ENCODE measurements around the gene ZNF579. TPM values are rescaled to one million over a fixed set of nuclear protein-coding genes. Genes with fewer than 3 reads are reported as not detected.

The ZNF579 gene
- total and polyA plus RNA-seq, 9 of the 15 experiments (the other 6 are each of a cell fraction or from before 2014, with no cell fraction given): 0.06 to 15.9 (median 1.6) TPM

- no peak for TF ChIP-seq CTCF (IDR thresholded peaks at IDR 0.05 in 2 of 3, conservative IDR thresholded peaks at IDR 0.05 in 1 of 3; ENCODE audit: insufficient read depth in 2 of 3, low read depth in 1 of 3, low read length in 3 of 3)
- no peak for TF ChIP-seq SPI1 (IDR thresholded peaks at IDR 0.05; ENCODE audit: borderline replicate concordance, low read depth, low read length)
- TF ChIP-seq KDM1A (IDR thresholded peaks at IDR 0.05): no peak
- no peak for TF ChIP-seq BCL6 (CRISPR knock-in tag; IDR thresholded peaks at IDR 0.05)
- no peak for TF ChIP-seq ZKSCAN3 (CRISPR knock-in tag; IDR thresholded peaks at IDR 0.05)
- TF ChIP-seq NEUROD1 (IDR thresholded peaks at IDR 0.05; ENCODE audit: borderline replicate concordance, low read depth, low read length, partially characterized antibody): peak; percentile 87
- TF ChIP-seq NFRKB (IDR thresholded peaks at IDR 0.05; ENCODE audit: low read depth): peak; percentile 93
- peak; percentile 39 to 60 for TF ChIP-seq MNT (conservative IDR thresholded peaks at IDR 0.05)
- TF ChIP-seq ARID4B (CRISPR knock-in tag; IDR thresholded peaks at IDR 0.05): 0 out of 2 replicates have a peak, but pooled peaks have one; percentile 38
- no peak for TF ChIP-seq MBD1 (CRISPR knock-in tag; IDR thresholded peaks at IDR 0.05)
- TF ChIP-seq TCF3 (CRISPR knock-in tag; IDR thresholded peaks at IDR 0.05): no peak
- no peak for TF ChIP-seq ZC3H11A (IDR thresholded peaks at IDR 0.05; ENCODE audit: low read depth, low read length)
- TF ChIP-seq, protein P1, sequence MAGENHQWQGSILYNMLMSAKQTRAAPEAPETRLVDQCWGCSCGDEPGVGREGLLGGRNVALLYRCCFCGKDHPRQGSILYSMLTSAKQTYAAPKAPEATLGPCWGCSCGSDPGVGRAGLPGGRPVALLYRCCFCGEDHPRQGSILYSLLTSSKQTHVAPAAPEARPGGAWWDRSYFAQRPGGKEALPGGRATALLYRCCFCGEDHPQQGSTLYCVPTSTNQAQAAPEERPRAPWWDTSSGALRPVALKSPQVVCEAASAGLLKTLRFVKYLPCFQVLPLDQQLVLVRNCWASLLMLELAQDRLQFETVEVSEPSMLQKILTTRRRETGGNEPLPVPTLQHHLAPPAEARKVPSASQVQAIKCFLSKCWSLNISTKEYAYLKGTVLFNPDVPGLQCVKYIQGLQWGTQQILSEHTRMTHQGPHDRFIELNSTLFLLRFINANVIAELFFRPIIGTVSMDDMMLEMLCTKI (IDR thresholded peaks at IDR 0.05; ENCODE audit: partially characterized antibody): no peak
- no peak for TF ChIP-seq ELF2 (CRISPR knock-in tag; IDR thresholded peaks at IDR 0.05)
- no peak for TF ChIP-seq ZNF551 (CRISPR knock-in tag; IDR thresholded peaks at IDR 0.05)
- no peak for TF ChIP-seq PHTF2 (CRISPR knock-in tag; IDR thresholded peaks at IDR 0.05)
- peak; percentile 27 for TF ChIP-seq TBP (optimal IDR thresholded peaks at IDR 0.05; ENCODE audit: low read depth, low read length)
Observed at GRCh38 chr19:55599842-55600661, 19.4 kb upstream of the ZNF579 start, which contains the start of gene ZNF524 (continued).

All from K562 (cell line).